HG02763 (cell line): ENCODE data around the gene TDRD3.
"Not testable (repeated sequence)": the region's sequence is repeated elsewhere in the genome, so short reads cannot be mapped to it uniquely, and the experiment has no call there.

Experiments used
- ATAC-seq: cut with Tn5 transposase; IDR thresholded peaks from one replicate; pipeline ENCODE4 v1.9.1; 2021; ENCODE audit warnings: mild to moderate bottlenecking, moderate library complexity; ENCODE audit not compliant: unreplicated experiment

Gene TDRD3

DNA sequence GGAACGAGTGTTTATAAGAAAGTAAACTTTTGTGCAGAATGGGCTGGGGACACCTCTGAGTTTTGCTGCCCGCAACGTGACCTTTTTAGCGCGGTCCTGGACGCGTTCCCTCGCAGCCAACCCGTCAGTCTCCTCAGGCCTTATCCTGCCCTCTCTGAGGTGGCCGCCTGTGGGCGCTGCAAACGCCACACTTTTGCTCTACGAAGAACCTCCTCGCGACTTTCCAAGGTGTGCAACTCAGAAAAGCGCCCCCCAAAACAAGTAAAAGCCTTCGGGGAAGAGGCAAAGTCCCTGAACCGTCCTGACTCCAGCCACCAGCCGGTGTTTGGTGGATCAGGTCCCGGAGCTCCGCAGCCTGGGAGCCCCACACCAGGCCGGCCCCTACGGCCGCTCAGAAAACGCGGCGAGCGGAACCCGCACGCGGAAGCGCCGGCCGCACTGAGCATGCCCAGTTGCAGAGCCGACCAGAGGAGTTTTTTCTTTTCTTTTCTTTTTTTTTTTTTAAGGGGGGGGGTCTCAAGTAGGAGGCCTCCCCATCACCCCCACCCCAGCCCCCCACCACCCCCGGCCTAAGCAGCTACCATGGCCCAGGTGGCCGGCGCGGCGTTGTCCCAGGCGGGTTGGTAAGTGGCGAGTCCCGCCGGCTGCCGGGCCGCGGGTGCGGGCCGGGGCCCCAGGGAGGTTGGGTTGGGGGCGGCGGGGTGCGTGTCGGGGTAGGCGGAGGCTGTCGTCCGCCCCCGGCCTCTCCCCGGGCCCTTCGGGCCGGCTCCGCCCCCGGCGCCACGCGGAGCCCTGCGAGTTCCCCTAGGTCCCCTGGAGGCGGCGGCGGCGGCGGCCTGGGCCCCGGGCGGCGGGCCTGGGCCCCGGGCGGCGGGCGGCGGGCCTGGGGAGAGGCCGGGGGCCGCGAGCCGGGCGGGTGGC is at the start of gene TDRD3:
TSS of gene TDRD3 (plus strand) at position 438 of the 921 bp plus-strand sequence. CDS start at position 583, 145 bp downstream.
- ATAC-seq, result peak; percentile 50

DNA sequence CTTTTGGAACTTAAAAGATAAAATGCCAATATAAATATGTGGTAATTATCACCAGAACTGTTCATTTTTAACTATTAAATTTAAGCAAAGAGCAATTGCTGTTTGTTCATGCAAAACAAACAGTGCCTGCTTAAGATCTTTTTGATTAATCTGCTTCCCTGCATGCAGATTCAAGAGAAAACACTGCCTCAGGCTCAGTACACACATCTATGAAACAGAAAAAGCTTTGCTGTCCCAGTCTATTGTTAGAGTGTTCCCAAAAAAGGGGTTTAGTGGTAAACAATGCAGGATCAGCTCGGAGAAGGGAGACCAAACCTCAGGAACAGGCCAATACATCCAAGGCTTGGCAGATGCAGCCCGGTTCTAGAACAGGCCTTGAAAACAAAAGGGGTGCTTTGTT is 49.3 kb upstream of the TDRD3 start:
- no peak for ATAC-seq

DNA sequence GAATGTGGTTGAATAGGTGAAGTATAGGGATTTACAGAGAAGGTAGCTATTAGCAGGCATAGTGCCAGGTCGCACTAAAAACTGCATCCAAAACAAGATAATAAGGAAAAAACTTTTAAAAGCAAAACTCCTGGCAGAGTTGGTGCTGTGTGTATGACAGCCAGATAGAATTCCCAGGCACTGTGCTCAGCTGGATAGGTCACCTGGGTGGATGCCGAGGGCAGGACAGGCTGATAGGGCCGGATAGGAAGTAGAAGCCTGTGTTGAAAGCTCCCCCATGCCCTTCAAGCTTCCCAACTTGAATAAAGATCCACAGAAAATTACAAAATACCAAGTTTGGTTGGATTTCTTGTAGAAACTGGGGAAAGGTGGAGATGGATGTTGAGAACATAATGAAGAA is 48.9 kb upstream of the TDRD3 start:
- no peak for ATAC-seq

DNA sequence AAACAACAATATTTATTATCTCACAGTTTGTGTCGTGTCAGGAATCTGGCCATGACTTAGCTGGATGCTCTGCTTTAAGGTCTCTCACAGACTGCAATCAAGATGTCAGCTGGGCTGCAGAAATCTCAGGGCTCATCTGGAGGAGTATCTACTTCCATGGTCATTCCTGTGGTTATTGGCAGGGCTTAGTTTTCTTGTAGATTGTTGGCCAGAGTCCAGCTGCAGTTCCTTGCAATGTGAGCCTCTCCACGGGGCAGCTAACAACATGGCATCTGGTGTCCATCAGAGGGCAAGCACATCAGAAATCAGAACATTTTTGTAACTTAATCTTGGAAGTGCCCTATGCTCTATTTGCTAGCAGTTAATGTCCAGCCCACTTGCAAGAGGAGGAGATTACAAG is 45.7 kb upstream of the TDRD3 start:
- ATAC-seq, result no peak

DNA sequence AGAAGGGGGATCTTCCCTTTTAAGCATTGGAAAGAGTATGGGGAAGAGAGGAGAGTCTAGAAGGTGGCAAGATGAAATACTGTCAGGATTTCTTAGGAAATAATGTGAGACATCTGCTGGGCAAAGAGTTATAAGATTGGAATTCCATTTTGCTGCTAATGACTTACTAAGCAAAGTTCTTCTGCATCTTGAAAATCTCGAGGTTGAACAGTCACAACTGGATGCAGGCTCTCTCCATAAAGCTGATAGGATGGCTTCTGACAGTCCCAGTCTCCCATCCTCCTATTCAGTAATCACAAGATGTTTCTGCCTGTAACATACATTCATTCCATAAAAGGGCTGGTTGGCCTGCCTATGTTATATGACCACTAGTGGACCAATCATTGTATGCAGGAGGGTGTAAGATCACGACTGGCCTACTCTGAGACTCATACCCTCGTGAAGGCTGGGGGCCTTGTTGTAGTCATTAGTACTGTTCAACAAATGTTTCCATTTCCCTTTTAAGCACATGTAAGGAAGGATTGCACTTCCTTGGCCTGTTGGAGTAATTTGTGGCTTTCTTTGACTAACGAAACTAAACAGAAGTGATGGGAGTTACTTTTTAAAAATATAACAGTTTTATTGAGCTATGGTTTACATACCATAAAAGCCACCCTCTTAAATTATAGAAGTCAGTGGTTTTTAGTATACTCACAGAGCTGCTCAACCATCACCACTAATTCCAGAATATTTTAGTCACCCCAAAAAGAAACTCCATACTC is 45.0 kb upstream of the TDRD3 start:
- ATAC-seq, result no peak

DNA sequence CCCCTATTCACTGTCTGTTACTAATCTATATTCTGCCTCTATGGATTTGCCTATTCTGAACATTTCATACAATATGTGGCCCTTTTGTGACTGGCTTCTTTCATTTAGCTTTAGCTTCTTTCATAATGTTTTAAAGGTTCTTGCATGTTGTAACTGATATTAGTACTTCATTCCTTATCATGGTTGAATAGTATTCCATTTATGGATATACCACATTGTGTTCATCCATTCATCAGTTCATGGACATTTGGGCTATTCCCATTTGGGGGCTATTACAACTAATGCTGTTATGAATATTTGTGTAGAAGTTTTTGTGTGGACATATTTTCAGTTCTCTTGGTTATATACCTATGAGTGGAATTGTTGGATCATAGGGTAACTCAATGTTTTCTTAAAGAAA is 44.4 kb upstream of the TDRD3 start:
- no peak for ATAC-seq

DNA sequence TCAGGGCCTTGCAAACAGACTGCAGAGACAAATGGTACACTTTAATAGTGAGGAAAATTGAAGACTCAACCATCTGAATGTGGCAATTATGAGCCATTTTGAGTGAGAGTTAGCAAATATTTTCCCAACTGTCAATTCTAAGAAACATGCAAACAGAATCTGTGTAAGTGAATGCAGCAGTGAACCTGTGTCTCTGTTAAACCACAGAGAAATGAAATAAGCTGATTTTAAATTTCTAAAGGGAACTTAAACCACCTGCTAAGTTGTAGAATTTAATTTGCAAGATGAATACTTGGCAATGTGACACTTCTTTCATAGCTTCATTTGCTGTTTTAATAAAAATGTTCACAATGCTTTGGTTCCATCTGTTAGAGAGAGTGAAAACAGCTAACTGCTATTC is 42.0 kb upstream of the TDRD3 start:
- ATAC-seq, result no peak

DNA sequence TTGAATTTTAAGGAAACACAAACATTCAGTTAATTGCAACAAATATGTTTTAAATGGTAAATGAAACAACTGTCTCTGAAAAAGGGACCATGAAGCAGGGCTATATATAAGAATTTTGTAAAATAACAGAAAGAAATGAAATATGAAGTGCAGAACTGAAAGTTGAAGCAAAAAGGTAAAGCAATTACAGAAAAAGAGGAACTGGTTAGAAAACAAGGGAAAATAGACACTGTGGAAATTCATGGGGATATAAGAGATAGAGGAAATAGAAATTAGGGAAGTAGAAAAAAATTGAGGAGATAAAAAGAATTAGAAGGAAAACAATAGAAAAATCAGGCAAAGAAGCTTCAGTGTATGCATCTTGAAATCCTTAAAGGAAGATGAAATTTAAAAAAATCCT is 40.0 kb upstream of the TDRD3 start:
- ATAC-seq, result no peak

DNA sequence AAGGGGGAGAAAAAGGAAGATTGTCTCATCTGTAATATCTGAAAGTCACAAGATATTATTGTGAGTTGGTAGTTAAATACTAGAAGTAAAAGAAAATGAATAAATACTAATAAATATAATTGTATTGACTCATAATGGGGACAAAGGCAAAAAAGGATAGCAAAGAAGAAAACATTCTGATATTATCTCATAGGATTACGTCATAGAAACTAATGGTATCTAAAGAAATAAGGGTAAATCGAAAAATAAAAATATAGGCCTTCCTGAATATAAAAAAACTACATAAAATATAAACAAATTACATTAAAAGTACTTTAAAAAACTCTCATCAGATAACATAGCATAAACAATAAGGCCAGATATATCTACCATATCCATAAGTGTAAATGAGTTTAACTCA is 38.6 kb upstream of the TDRD3 start:
- no peak for ATAC-seq

DNA sequence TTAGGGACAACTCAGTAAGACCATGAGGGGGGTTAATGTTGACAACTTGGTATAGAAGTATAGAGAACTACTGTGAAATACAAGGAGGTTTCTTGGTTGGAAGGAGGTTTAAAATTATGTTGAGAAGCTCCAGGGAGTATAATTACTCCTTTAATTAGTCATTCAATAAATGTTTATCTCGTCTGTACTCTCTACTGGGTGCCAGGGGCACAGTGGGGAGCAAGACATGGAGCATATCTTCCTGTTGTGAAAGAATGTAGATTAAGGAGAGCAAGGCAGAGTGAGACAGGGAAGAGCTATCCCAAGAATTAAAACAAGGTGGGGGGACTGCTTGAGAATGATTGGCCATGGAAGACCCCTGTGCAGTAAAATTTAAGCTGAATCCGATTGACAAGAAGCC is 33.7 kb upstream of the TDRD3 start:
- no peak for ATAC-seq

DNA sequence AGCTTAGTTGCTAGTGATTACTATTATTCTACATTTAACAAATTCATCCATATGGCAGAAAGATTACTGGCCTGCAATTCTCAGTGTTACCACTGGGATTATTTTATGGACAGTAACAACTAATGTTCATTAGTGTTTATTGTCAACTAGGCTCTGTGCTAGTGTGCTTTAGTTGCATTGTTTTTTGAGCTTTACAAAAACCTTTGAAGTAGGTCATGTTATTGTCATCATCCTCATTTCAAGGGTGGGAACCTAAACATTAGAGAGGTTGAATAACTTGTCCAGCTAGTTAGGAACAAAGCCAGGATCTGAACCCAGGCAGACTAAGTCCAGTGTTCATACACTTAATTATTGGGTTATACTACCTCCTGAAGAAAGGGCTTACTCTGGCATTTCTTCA is 27.8 kb upstream of the TDRD3 start:
- no peak for ATAC-seq

DNA sequence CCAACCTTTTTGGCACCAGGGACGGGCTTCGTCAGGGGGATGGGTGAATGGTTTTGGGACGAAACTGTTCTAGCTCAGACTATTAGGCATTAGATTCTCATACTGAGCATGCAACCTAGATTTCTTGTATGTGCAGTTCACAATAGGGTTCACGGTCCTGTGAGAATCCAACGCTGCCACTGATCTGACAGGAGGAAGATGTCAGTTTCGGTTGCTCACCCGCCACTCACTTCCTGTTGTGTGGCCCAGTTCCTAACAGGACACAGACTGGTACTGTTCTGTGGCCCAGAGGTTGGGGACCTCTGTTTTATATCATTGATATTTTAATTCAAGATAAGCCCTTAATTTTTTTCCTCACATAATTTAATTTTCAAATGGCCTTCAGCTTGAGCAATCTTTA is 26.7 kb upstream of the TDRD3 start:
- no peak for ATAC-seq

DNA sequence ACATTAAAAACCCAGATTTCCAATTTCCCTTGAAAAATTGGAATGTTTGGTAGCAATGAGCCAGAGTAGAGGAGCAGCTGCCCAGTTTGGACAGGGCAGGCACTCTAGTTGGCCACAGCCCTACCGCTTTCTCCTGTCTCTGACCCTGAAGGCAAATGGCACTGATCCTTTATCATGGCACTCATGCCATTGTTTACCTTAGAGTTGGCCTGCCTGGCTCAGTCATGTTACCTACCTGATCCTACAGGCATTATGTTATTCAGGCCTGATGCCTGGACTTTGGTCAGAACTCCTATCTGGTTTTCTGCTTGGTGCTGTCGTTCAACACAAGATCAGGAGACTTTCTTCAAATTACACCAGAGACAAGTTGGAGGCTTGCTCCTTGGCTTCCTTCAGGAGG is 24.9 kb upstream of the TDRD3 start:
- no peak for ATAC-seq

DNA sequence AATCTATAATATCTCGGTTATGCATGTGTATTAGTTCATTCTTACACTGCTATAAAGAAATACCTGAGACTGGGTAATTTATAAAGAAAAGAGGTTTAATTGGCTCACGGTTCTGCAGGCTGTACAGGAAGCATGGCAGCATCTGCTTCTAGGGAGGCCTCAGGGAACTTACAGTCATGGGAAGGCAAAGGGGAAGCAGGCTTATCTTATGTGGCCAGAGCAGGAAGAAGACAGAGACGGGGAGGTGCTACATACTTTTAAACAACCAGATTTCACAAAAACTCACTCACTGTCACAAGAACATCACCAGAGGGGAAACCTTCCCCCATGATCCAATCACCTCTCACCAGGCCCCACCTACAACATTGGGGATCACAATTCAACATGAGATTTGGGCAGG is 17.7 kb upstream of the TDRD3 start:
- ATAC-seq, result not testable (repeated sequence)

DNA sequence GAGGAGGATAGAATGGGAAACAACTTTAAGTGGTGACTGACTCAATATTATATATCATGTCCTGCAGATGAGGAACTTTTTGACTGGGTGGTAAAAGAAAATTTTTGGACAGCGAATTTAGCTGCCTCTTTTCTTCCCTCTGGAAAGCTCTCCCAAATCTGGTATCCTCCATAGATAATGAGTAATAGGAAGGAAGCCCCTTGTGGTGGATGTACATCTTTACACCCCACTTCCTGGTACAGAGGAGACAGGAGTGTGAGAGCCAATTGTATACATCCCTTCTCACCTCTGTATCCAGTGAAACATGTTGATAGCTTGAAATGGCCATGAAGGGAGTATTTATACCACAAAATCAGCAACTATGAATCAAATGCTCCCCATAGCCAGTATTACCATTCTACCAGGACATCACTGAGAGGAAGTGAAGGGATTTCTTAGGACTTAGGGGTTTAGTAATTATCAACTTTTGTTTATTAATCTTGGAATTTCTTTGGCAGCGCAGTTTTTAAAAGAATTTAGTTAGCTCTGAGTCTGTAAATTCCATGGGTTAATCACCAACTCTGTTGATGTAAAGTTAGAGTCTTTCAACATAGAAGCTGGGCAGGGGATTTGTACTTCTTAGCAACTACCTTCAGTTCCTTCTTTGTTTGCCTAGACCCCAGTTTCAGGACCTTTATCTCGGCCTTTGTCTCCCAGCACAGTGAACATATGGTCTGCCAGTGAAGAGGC is 17.0 kb upstream of the TDRD3 start:
- ATAC-seq, result no peak

DNA sequence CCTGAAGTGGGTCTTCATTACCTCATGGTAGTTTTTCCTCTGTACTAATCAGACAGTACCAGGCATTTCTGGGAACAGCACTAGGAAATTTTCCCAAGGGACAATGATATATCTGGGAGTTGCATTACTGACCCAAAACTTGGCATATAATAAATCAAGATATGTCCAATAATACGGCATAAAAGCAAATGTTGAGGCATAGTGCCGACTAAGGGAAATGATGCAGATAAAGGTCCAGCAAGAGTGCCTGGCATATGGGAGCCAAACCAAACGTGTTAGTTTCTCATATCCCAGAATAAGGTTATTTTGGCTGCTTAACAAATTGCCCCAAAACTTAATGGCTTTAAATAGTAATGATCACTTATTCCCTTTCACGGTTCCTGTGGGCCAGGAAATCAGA is 12.1 kb upstream of the TDRD3 start:
- no peak for ATAC-seq

DNA sequence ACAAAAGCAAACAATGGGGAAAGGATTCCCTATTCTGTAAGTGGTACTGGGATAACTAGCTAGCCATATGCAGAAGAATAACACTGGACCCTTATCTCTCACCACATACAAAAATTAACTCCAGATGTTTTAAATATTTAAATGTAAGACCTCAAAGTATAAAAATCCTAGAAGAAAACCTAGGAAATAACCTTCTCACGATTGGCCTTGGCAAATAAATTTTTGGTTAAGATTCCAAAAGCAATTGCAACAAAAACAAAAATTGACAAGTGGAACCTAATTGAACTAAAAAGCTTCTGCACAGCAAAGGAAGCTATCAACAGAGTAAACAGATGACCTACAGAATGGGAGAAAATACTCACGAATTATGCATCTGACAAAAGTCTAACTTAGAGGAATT is 10.8 kb upstream of the TDRD3 start:
- no peak for ATAC-seq

DNA sequence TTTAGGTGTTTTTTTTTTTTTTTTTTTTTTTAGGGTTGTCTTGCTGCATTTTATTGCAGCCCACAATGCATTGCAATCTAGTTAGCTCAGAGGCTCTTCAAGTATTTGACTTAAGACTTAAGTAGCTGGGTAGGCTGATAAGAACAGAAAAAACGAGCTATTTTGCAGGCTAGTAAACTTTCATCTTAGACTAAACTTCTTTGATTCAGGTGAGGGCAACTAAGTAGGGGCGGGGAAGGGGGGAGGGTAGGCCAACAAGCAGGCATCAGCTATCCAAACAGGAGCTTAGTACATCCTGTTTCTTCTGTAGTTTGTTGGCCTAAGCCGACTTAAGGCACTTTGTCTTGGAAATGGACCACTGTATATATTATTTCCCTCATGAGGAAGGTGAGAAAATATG is 4.9 kb upstream of the TDRD3 start:
- ATAC-seq, result no peak

DNA sequence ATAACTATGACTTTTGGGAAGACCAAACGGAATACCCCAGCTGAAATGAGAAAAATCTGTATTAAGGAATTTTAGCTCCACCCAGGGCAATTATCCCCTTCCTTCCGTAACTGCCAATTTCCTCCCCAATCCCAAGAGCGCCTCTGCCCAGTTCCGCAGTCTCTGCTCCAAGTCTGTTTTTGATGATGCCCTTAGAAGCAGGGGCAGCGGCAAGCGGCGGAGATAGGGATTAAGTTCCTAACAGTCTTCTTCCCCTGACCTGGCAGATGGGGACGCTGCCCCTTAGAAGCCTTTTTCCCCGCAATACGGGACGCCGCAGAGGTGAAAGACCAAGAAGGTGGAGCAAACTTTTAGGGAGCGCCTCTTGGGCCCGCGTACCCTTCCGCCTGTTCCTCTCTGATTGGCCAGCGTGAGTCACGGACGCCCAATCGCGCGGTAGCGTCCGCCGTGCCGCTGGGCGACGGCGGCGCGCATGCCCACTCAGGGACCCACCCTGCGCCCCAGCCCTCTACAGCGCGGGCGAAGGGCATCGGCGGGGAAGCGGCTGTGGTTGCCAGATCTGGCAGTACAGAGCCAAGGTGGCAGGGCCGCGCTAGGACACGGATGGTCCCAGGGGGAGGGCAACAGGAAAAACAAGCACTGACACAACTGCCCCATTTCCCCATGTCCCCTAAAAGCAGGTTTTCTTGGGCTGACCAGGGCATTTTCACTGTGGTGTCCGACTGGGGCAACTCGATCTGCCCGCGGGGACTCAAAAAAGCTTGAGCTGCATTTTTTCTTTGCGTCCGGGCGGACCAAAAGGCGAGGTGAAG is 843 bp upstream of the TDRD3 start:
- ATAC-seq, result peak; percentile 74

DNA sequence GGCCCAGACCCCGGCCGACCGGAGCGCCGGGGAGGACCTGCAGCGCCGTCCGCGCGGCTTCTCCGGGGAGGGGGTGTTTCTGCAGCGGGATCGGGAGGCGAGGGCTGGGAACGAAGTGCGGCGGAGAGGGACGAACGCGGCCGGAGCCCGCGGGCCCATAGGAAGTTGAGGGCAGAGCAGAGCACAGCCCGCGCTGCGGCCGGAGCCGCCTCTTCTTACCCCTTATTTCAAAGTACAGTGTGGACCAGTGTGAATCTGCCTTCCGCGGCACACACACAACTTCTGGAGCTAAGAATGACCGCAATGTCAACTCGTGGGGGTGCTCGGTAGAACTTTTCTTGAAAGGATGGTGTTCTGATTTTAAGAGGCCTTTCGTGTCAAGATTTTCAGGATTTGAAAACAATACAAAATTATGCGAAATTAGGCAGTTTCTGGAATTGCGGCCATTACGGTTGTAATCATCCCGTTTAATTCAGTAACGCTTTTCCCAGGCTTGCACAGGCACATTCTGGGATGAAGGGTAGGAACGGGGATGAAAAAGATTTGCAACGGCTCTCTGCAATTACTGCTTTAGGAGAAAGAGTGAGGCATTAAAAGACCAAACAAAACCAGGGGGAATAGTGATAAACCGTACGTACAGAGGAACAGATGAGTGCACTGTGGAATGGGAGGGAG is 821 bp downstream of the TDRD3 start:
- peak; percentile 29 for ATAC-seq
